HepG2 (cell line): ENCODE results near the gene NKAIN4. TPM values are rescaled to one million over a fixed set of nuclear protein-coding genes. Genes with fewer than 3 reads are reported as not detected.

Experiments
- ARID3A ChIP-seq: IDR thresholded peaks from 2 replicates; pipeline ENCODE4 v1.6.1; 2012; ENCODE audit warnings: low read depth, low read length, improper control_type of control experiment
- ETV5 ChIP-seq: IDR thresholded peaks from 2 replicates; pipeline ENCODE4 v1.6.1; 2018; ENCODE audit warnings: missing biosample characterization, missing genetic modification reagents, inconsistent platforms, borderline replicate concordance
- GABPA ChIP-seq, 2 experiments: IDR thresholded peaks; 2 replicates each; pipeline ENCODE4 v1.6.1; 2011 to 2016; ENCODE audit warnings: low read depth in 2 of 2, low read length in 1 of 2, missing biosample characterization in 1 of 2, missing genetic modification characterization in 1 of 2
- SNAPC2 ChIP-seq: sonication (generic); formaldehyde crosslinking; IDR thresholded peaks from 2 replicates; pipeline ENCODE4 v1.8.1; 2022; ENCODE audit warnings: mild to moderate bottlenecking, missing genetic modification reagents
- SUZ12 ChIP-seq: fragments of 150-350 bp; IDR thresholded peaks from 2 replicates; pipeline ENCODE4 v1.6.1; 2014; ENCODE audit warnings: low read depth, low read length
- U2AF1 ChIP-seq: fragments of 200-400 bp; formaldehyde crosslinking; optimal IDR thresholded peaks from 2 replicates; pipeline ENCODE3; 2017; ENCODE audit warnings: mild to moderate bottlenecking, low read depth, low read length
- ZBTB40 ChIP-seq, 2 experiments: fragments of 450-650 bp in 1 of 2; sonication (generic) in 1 of 2; formaldehyde crosslinking in 1 of 2; IDR thresholded peaks; 2 replicates each; pipeline versions ENCODE4 v1.6.1 to v1.8.0; 2016 to 2022; ENCODE audit warnings: antibody characterized with exemption in 1 of 2, mild to moderate bottlenecking in 1 of 2, missing genetic modification reagents in 1 of 2
- ZFP36L1 ChIP-seq: sonication (generic); formaldehyde crosslinking; IDR thresholded peaks from 2 replicates; pipeline ENCODE4 v1.8.0; 2022; ENCODE audit warnings: mild to moderate bottlenecking, missing genetic modification reagents, moderate library complexity
- ZFP90 ChIP-seq: sonication (generic); formaldehyde crosslinking; IDR thresholded peaks from 2 replicates; pipeline ENCODE4 v1.8.0; 2022; ENCODE audit warnings: missing genetic modification reagents, mild to moderate bottlenecking, inconsistent platforms, borderline replicate concordance
- ZMAT3 ChIP-seq: sonication (generic); formaldehyde crosslinking; conservative IDR thresholded peaks from 2 replicates; pipeline ENCODE4 v1.7.0; 2021; ENCODE audit warnings: missing genetic modification reagents
- ZNF354B ChIP-seq: sonication (generic); formaldehyde crosslinking; IDR thresholded peaks from 2 replicates; pipeline ENCODE4 v1.8.0; 2022; ENCODE audit warnings: mild to moderate bottlenecking, missing genetic modification reagents
- ZNF883 ChIP-seq: sonication (generic); formaldehyde crosslinking; IDR thresholded peaks from 2 replicates; pipeline ENCODE4 v1.5.1; 2020; ENCODE audit warnings: mild to moderate bottlenecking, missing genetic modification reagents; ENCODE audit errors: not compliant biosample characterization
- polyA plus RNA-seq, 8 experiments: library from polyadenylated mRNA; depleted of rRNA in 3 of 8; stranded (reverse) in 7 of 8; unstranded in 1 of 8; fragments of >200 nt; fragmentation: Illumina TruSeq in 4 of 8; extraction: Trizol in 4 of 8; gene quantifications; 2 replicates each; pipeline versions ENCODE4 v1.2.1 to v1.2.3, GENCODE V29; 2011 to 2016; ENCODE audit warnings: low read depth in 4 of 8, missing spikeins in 1 of 8, mixed read lengths in 1 of 8; ENCODE audit not compliant: insufficient read depth in 1 of 8
- total RNA-seq, 5 experiments: library from RNA; depleted of rRNA; stranded (reverse); fragments of >200 nt; fragmentation: Illumina TruSeq; extraction: Trizol; gene quantifications; 2 replicates each; pipeline ENCODE4 v1.2.3, GENCODE V29; 2016; ENCODE audit warnings: low read depth in 1 of 5
- TF ChIP-seq, protein P1 (sequence below): IDR thresholded peaks from 2 replicates; pipeline ENCODE4 v1.6.1; 2016; ENCODE audit warnings: low read depth, control low read depth
- TF ChIP-seq, protein P2 (sequence below): sonication (generic); formaldehyde crosslinking; conservative IDR thresholded peaks from 2 replicates; pipeline ENCODE4 v1.4.0; 2020; ENCODE audit warnings: missing genetic modification reagents

NKAIN4 gene
- total and polyA plus RNA-seq, 2 of the 13 experiments (the other 11 are each of a cell fraction or from before 2014, with no cell fraction given): not detected

GRCh38 chr20:63290677-63291472 lies 36.6 kb upstream of the NKAIN4 start (continued):
- TF ChIP-seq ZBTB40 (IDR thresholded peaks at IDR 0.05) (no peak), ZBTB40 (CRISPR knock-in tag; IDR thresholded peaks at IDR 0.05) (no peak), ZFP36L1 (CRISPR knock-in tag) (no peak), ZFP90 (no peak), ZNF354B (no peak), ZNF883 (CRISPR knock-in tag) (no peak), ETV5 (no peak), ZMAT3 (CRISPR knock-in tag) (peak; percentile 72; the same call in 1 of the 2 replicates), GABPA (IDR thresholded peaks at IDR 0.05; ENCODE audit: low read depth, low read length) (no peak), GABPA (CRISPR knock-in tag; IDR thresholded peaks at IDR 0.05; ENCODE audit: low read depth) (no peak), ARID3A (no peak; the same call in 1 of the 2 replicates), SNAPC2 (CRISPR knock-in tag) (no peak), U2AF1 (peak; percentile 74), SUZ12 (peak; percentile 14; the same call in 1 of the 2 replicates)
- TF ChIP-seq, protein P1, sequence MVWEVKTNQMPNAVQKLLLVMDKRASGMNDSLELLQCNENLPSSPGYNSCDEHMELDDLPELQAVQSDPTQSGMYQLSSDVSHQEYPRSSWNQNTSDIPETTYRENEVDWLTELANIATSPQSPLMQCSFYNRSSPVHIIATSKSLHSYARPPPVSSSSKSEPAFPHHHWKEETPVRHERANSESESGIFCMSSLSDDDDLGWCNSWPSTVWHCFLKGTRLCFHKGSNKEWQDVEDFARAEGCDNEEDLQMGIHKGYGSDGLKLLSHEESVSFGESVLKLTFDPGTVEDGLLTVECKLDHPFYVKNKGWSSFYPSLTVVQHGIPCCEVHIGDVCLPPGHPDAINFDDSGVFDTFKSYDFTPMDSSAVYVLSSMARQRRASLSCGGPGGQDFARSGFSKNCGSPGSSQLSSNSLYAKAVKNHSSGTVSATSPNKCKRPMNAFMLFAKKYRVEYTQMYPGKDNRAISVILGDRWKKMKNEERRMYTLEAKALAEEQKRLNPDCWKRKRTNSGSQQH (CRISPR knock-in tag): no peak
- TF ChIP-seq, protein P2, sequence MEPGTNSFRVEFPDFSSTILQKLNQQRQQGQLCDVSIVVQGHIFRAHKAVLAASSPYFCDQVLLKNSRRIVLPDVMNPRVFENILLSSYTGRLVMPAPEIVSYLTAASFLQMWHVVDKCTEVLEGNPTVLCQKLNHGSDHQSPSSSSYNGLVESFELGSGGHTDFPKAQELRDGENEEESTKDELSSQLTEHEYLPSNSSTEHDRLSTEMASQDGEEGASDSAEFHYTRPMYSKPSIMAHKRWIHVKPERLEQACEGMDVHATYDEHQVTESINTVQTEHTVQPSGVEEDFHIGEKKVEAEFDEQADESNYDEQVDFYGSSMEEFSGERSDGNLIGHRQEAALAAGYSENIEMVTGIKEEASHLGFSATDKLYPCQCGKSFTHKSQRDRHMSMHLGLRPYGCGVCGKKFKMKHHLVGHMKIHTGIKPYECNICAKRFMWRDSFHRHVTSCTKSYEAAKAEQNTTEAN (CRISPR knock-in tag): peak; percentile 31; the same call in 1 of the 2 replicates
